NT2/D1 (cell line): Measurements from ENCODE around the gene SAYSD1.

Experiments used
- DNase-seq: peaks from one replicate; pipeline ENCODE4 v3.0.0-alpha.2; 2011; ENCODE audit warnings: low read depth, low spot score
- H3K27me3 ChIP-seq: 2 replicates; pipeline ENCODE4 v1.6.0; 2011; ENCODE audit warnings: mild to moderate bottlenecking; ENCODE audit not compliant: insufficient read length, insufficient read depth
- H3K36me3 ChIP-seq: 2 replicates; pipeline ENCODE4 v1.6.1; 2011; ENCODE audit warnings: mild to moderate bottlenecking, low read length, mixed read lengths; ENCODE audit not compliant: insufficient read depth, insufficient read length
- H3K4me1 ChIP-seq: 2 replicates; pipeline ENCODE4 v1.5.1; 2011; ENCODE audit not compliant: insufficient read depth, insufficient read length
- H3K4me3 ChIP-seq: 2 replicates; pipeline ENCODE4 v1.5.1; 2011; ENCODE audit warnings: low read depth; ENCODE audit not compliant: insufficient read length
- H3K9ac ChIP-seq: 2 replicates; pipeline ENCODE4 v1.6.0; 2011; ENCODE audit warnings: low read depth; ENCODE audit not compliant: insufficient read length
- H3K9me3 ChIP-seq: 2 replicates; pipeline ENCODE4 v1.5.1; 2011; ENCODE audit warnings: mild to moderate bottlenecking, low read length; ENCODE audit not compliant: insufficient read depth
- SUZ12 ChIP-seq: IDR thresholded peaks from 2 replicates; pipeline ENCODE4 v1.6.1; 2011; ENCODE audit not compliant: insufficient read length, insufficient read depth; ENCODE audit errors: extremely low read depth
- YY1 ChIP-seq: IDR thresholded peaks from 2 replicates; pipeline ENCODE4 v1.6.1; 2011; ENCODE audit not compliant: insufficient read length, insufficient read depth
- ZNF274 ChIP-seq: IDR thresholded peaks from 2 replicates; pipeline ENCODE4 v1.6.1; 2011; ENCODE audit warnings: mild to moderate bottlenecking, low read depth, low read length

SAYSD1 gene

GRCh38 chr6:39072830-39073229 is 42.2 kb downstream of the SAYSD1 start:
- peaks cover 3% of the 10 kb centered on the region for H3K4me1 ChIP-seq
- H3K9ac ChIP-seq = no peak overlapping the region
- H3K4me3 ChIP-seq = no peak overlapping the region
- no peaks in the 10 kb centered on the region for H3K36me3 ChIP-seq
- TF ChIP-seq ZNF274 (no peak), SUZ12 (no peak), YY1 (no peak)
- no peaks in the 10 kb centered on the region for H3K9me3 ChIP-seq
- DNase-seq = no peak
- H3K27me3 ChIP-seq = no peaks in the 10 kb centered on the region

DNA sequence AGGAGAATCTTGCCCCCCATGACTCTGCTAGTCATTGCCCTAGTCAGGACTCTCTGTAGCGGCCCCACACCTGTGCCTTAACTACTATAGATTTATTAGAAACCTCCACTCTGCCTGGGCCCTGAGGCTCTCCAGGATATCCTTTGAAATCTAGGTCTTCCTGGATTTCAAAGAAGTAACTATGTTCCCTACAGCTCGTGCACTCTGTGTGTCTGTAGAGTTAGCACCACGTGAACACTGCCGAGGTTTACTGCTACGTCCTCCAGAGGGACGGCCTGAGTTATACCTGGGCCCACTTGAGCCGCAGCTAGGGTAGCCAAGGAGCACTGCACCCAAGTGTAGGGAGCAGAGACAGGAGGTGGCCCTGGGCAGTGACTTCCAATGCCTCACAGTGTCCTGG is 46.6 kb downstream of the SAYSD1 start:
- no peaks in the 10 kb centered on the region for H3K36me3 ChIP-seq
- DNase-seq = no peak
- H3K9ac ChIP-seq = no peak overlapping the region
- H3K4me1 ChIP-seq = no peaks in the 10 kb centered on the region
- H3K27me3 ChIP-seq = no peaks in the 10 kb centered on the region
- TF ChIP-seq ZNF274 = no peak
- no peak for TF ChIP-seq SUZ12
- no peak for TF ChIP-seq YY1
- H3K4me3 ChIP-seq = no peak overlapping the region
- no peaks in the 10 kb centered on the region for H3K9me3 ChIP-seq

DNA sequence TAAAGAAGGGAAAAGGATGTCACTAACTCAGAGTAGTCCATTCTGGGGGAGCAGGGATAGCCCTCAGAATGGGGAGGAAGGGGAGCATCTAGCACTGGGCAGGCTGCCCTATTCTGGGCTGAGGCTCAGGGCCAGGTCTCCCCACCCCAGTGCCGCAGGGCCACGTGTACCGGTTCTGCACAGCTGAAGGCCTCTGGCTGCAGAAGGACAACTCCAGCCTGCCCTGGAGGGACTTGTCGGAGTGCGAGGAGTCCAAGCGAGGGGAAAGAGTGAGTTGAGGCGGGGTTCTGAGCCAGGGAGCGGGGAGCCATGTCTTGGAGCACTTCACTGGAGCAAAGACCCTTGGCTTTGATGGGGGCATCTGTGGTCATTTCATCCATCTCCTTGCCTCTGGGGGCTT is 49.4 kb downstream of the SAYSD1 start:
- no peaks in the 10 kb centered on the region for H3K27me3 ChIP-seq
- H3K4me3 ChIP-seq = no peak overlapping the region
- no peak for DNase-seq
- H3K4me1 ChIP-seq = no peaks in the 10 kb centered on the region
- H3K36me3 ChIP-seq = no peaks in the 10 kb centered on the region
- H3K9me3 ChIP-seq = no peaks in the 10 kb centered on the region
- TF ChIP-seq ZNF274 (no peak), YY1 (no peak), SUZ12 (no peak)
- no peak overlapping the region for H3K9ac ChIP-seq

DNA sequence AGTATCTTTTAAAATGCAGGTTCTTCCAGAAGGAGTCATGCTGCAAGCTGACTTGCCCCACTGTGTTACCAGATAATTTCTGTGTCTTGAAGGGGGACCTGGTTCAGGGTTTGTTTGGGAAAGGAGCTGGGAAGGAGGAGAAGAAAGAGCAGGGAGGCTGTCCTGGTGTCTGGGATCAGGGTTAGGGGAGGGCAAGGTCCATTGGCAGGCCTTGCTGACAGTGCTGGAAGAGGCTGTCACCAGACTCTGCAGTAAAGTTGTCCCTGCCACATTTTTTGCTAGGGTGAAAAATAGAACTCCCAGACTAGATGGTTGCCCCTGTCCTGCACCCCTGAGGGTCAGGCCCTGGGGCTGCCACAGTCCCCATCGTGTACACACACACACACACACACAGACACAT is 51.5 kb downstream of the SAYSD1 start:
- Histone ChIP-seq H3K4me3 (no peak overlapping the region), H3K9me3 (no peaks in the 10 kb centered on the region), H3K4me1 (no peaks in the 10 kb centered on the region), H3K36me3 (no peaks in the 10 kb centered on the region), H3K9ac (no peak overlapping the region), H3K27me3 (no peaks in the 10 kb centered on the region)
- DNase-seq = no peak
- no peak for TF ChIP-seq SUZ12
- no peak for TF ChIP-seq YY1
- TF ChIP-seq ZNF274 = no peak

DNA sequence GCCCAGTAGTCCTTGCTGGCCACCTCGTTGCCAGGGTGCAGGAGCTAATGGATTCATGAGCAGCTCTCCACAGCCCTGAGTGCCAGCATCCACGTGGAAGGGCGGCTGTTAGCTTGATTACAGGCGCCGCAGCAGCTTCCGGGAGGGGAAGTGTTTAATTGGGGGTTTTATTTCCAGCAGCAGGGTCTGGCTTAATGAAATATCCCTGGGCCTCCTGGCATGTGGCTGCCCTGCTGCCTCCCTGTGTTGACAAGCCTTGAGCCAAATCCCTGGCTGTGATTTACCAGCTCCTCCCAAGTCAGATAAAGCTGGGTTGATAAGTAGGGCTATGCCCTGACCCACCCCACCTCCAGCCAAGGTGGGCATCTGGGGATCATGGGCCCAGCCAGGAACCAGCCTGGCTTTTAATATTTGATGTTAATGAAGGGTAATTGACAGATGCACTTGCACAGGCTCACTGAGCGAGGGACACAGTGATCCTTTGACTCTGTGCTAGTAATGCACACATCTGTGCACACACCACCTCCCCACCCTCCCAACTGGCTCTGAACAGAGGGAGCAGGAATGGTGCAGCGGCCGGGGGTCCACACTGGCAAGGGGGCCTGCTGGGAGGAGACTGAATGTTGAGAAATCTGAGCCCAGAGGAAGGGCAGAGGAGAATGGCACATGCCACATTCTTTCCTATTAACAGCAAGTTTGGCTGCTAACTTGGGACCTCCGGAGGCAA is 52.8 kb downstream of the SAYSD1 start:
- no peak for DNase-seq
- TF ChIP-seq ZNF274 (no peak), SUZ12 (no peak), YY1 (no peak)
- H3K4me1 ChIP-seq = no peaks in the 10 kb centered on the region
- H3K36me3 ChIP-seq = no peaks in the 10 kb centered on the region
- H3K4me3 ChIP-seq = no peak overlapping the region
- H3K9ac ChIP-seq = no peak overlapping the region
- no peaks in the 10 kb centered on the region for H3K9me3 ChIP-seq
- no peaks in the 10 kb centered on the region for H3K27me3 ChIP-seq

GRCh38 chr6:39061588-39061987 is 53.4 kb downstream of the SAYSD1 start:
- no peak for DNase-seq
- H3K27me3 ChIP-seq = no peaks in the 10 kb centered on the region
- no peak for TF ChIP-seq SUZ12
- TF ChIP-seq ZNF274 = no peak
- no peak for TF ChIP-seq YY1

DNA sequence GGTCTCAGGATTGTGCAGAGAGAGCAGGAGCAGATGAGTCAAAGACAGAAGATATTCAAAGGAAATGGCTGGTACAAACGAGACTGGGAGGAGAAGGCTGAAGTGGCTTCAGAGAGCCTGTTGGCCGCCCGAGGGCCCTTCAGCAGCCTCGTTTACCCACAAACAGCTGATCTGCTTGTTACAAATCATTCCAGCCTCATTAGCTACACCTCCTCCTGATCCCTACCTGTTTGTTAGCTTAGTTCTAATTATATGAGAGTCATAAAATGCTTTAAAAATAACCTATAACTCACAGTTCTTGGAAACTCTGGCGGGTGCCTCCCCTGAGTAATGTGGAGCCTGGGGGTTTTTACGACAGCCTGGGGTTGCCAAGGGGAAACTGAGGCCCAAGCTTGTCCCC is 53.8 kb downstream of the SAYSD1 start:
- DNase-seq = no peak
- H3K4me1 ChIP-seq = no peaks in the 10 kb centered on the region
- H3K36me3 ChIP-seq = no peaks in the 10 kb centered on the region
- no peak overlapping the region for H3K4me3 ChIP-seq
- no peaks in the 10 kb centered on the region for H3K9me3 ChIP-seq
- H3K9ac ChIP-seq = no peak overlapping the region
- no peaks in the 10 kb centered on the region for H3K27me3 ChIP-seq
- TF ChIP-seq SUZ12 (no peak), ZNF274 (no peak), YY1 (no peak)

More at GRCh38 chr6:39061588-39061987, 53.4 kb downstream of the SAYSD1 start:
- Histone ChIP-seq H3K36me3 (no peaks in the 10 kb centered on the region), H3K4me3 (no peak overlapping the region), H3K4me1 (no peaks in the 10 kb centered on the region), H3K9ac (no peak overlapping the region), H3K9me3 (no peaks in the 10 kb centered on the region)
